ENCODE data around the gene UBE2S. TPM values are rescaled to one million over a fixed set of nuclear protein-coding genes. Genes with fewer than 3 reads are reported as not detected.
A peak's percentile ranks its signal among the peaks of the same experiment; 100 is the strongest.

UBE2S gene
- total and polyA plus RNA-seq, 2 of the 8 experiments (the other 6 are each of a cell fraction or from before 2014, with no cell fraction given) = 398 to 530 TPM

DNA sequence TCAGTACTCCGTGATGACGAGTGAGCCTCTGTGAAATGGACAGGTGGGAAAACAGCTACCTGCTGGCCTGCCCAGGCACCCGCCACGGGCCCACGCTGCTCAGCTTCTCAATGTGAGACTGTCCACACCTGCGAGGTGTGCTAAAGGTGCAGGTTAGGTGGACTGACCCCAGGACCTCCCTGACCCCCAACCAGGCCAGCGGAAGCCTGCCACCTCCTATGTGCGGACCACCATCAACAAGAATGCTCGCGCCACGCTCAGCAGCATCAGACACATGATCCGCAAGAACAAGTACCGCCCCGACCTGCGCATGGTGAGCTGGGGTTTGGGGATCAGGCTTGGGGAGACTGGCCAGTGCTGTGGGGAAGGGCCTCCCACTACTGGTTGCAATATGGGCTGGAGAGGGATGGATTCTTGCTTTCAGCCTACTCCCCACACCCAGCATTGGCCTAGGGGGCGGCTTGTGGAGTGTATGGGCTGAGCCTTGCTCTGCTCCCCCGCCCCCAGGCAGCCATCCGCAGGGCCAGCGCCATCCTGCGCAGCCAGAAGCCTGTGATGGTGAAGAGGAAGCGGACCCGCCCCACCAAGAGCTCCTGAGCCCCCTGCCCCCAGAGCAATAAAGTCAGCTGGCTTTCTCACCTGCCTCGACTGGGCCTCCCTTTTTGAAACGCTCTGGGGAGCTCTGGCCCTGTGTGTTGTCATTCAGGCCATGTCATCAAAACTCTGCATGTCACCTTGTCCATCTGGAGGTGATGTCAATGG lies 19.7 kb downstream of the UBE2S start:
- H4K20me1 ChIP-seq (replicated peaks in 1 of 2; ENCODE audit: control insufficient read depth in 1 of 2, insufficient read depth in 2 of 2, low read length in 2 of 2) = peaks cover 25 to 45% of the 10 kb centered on the region in 2 experiments
- WGBS, 2 experiments (ENCODE audit: extremely low coverage in 1 of 2, insufficient coverage in 1 of 2, insufficient read length in 1 of 2, insufficient replicate concordance in 2 of 2, low coverage in 1 of 2, low lambda C conversion rate in 2 of 2, missing lambda C conversion rate in 1 of 2) = 91% methylated on average over 24 of the region's 24 CpGs; no CpG with 5 or more reads in 1 of the 2 experiments

More for the DNA sequence above, 19.7 kb downstream of the UBE2S start:
- no peak overlapping the region for H2AK5ac ChIP-seq (ENCODE audit: low read depth, low read length)
- H3K18ac ChIP-seq (ENCODE audit: extremely low read depth, low read length) = no peak overlapping the region
- no peak overlapping the region for H2BK12ac ChIP-seq (ENCODE audit: low read depth, low read length)
- peaks cover 23 to 35% (median 26%) of the 10 kb centered on the region in 4 experiments for H3K36me3 ChIP-seq (ENCODE audit: control insufficient read depth in 2 of 4, insufficient read depth in 4 of 4, low read length in 3 of 4)
- no peak overlapping the region for H2AFZ ChIP-seq (ENCODE audit: low read length)
- peak overlapping the region; percentile 19 to 97 (median 90); a peak in 4 of 8 replicates for H3K4me3 ChIP-seq (ENCODE audit: extremely low read depth in 1 of 4, insufficient read depth in 2 of 4, low read depth in 3 of 4, low read length in 4 of 4)
- H3K27ac ChIP-seq (ENCODE audit: low read depth, low read length) = no peak overlapping the region
- FAIRE-seq (no peak), DNase-seq (ENCODE audit: low read depth in 1 of 2, low spot score in 2 of 2) (no peak)
- H3K23ac ChIP-seq (ENCODE audit: insufficient read length) = no peak overlapping the region
- no peak overlapping the region for H2BK5ac ChIP-seq (ENCODE audit: low read depth, low read length)
- H3K27me3 ChIP-seq (replicated peaks in 1 of 4; ENCODE audit: control insufficient read depth in 3 of 4, extremely low read depth in 1 of 4, insufficient read depth in 3 of 4, low read length in 3 of 4) = no peaks in the 10 kb centered on the region
- peaks cover 17 to 27% of the 10 kb centered on the region in 2 experiments; a peak in 3 of 4 replicates for H3K79me2 ChIP-seq (ENCODE audit: control insufficient read depth in 1 of 2, insufficient read depth in 2 of 2, low read length in 2 of 2)
- no peak overlapping the region for H4K5ac ChIP-seq (ENCODE audit: insufficient read length, low read depth, low read length)
- no peak for TF ChIP-seq BACH1 (IDR thresholded peaks at IDR 0.05; ENCODE audit: low read length)
- TF ChIP-seq SP1 (IDR thresholded peaks at IDR 0.05; ENCODE audit: low read depth, low read length) = peak; percentile 28; the same call in 1 of the 2 replicates
- peak overlapping the region in 1 of 4 experiments; percentile 13; a peak in 1 of 7 replicates for H3K9ac ChIP-seq (replicated peaks in 1 of 4; ENCODE audit: extremely low read depth in 1 of 4, low read depth in 3 of 4, low read length in 3 of 4)
- H4K8ac ChIP-seq (ENCODE audit: extremely low read depth, insufficient read depth, low read length) = 0 out of 2 replicates have a peak overlapping the region, but pooled peaks have one; percentile 28
- no peak overlapping the region for H2BK120ac ChIP-seq (replicated peaks; ENCODE audit: low read depth, low read length)
- H2BK15ac ChIP-seq (ENCODE audit: low read length) = no peak overlapping the region
- no peak overlapping the region for H2BK20ac ChIP-seq (ENCODE audit: low read length)
- peaks cover 0 to 56% (median 45%) of the 10 kb centered on the region in 4 experiments; a peak in 6 of 7 replicates for H3K4me1 ChIP-seq (replicated peaks in 1 of 4; ENCODE audit: control insufficient read depth in 3 of 4, insufficient read depth in 4 of 4, low read length in 3 of 4)
- no peak overlapping the region for H3K14ac ChIP-seq (ENCODE audit: insufficient read length)
- peaks cover 25% of the 10 kb centered on the region for H3K23me2 ChIP-seq (ENCODE audit: low read depth, low read length)
- H3K4me2 ChIP-seq (ENCODE audit: insufficient read depth in 1 of 2, low read depth in 2 of 2, low read length in 2 of 2) = peak overlapping the region; percentile 87 to 95
- ChIA-PET CTCF (ENCODE audit: partially characterized antibody) (interaction anchor here (0.6 to 6.1 kb wide), 8 partner anchors 14 to 251 kb away, joined by 3 to 39 read pairs (median 4); no protein-coding TSS in a partner anchor), POLR2A (ENCODE audit: partially characterized antibody) (interaction anchor here (0.6 to 26.7 kb wide), 23 partner anchors 11 to 266 kb away, joined by 3 to 874 read pairs (median 5); partner anchors contain the start of genes HSPBP1, IL11, KMT5C and TMEM190)
- peaks cover 28% of the 10 kb centered on the region for H3K79me1 ChIP-seq (ENCODE audit: low read depth, low read length)
- H4K91ac ChIP-seq (replicated peaks; ENCODE audit: insufficient read length, low read length) = no peak overlapping the region
- H3K9me3 ChIP-seq (ENCODE audit: insufficient read depth in 2 of 2, low read depth in 1 of 2, low read length in 1 of 2) = no peaks in the 10 kb centered on the region
- H3K4ac ChIP-seq (replicated peaks; ENCODE audit: insufficient read length, low read depth, low read length) = no peak overlapping the region
- no peak overlapping the region for H3K56ac ChIP-seq (replicated peaks; ENCODE audit: insufficient read length, low read depth, low read length)

Data from H1 (cell line).